ENCODE data around the gene SLC28A1.
A peak's percentile ranks its signal among the peaks of the same experiment; 100 is the strongest.
"Not testable (repeated sequence)": the region's sequence is repeated elsewhere in the genome, so short reads cannot be mapped to it uniquely, and the experiment has no call there.

The SLC28A1 gene

GRCh38 chr15:84973492-84974460, 89.3 kb downstream of the SLC28A1 start:
- DNase-seq (ENCODE audit: low spot score): no peak

GRCh38 chr15:84975871-84976351, 91.4 kb downstream of the SLC28A1 start:
- DNase-seq (ENCODE audit: low spot score): no peak

DNA sequence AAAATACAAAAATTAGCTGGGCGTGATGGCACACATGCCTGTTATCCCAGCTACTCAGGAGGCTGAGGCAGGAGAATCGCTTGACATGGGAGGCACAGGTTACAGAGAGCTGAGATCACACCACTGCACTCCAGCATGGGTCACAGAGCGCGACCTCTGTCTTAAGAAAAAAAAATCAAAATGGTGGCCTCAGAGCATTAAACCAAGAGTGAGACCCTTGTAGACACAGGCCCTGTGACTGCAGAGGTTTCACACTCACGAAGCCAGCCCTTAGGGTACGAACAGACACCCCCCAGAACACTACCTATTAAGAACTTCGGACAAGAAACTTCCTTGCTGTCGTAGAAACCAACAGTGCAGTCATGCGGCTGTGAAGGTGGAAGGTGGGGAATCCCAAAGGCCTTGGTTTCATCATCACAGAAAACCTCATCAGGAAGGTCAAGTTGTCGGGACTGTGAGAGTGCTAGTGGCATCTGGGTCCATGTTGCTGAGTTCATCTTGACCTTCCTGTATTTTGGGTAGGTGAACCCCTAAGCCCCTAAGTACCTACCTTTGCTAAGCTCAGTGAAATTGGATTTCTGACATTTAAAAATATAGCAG, 92.4 kb downstream of the SLC28A1 start:
- DNase-seq (ENCODE audit: low spot score): no peak

DNA sequence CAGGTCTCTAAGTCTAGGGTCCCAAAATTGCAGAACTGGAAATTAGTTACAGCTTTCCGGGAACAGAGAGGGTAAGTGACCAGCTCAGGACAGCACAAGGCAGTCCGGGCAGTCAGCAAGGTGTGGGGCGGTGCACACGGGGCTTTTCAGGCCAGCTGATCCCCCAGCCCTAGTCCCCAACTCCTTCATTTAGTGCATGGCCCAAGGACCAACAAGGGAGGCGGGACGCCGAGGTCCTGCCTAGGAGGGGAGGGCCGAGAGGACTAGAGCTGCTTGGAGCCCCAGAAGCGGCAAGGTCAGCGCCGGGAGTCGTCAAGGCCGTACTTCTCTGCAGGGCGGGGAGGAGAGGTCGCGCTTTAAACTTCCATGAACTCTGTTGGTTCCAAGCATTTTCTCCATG, 95.2 kb downstream of the SLC28A1 start:
- DNase-seq (ENCODE audit: low spot score): no peak

DNA sequence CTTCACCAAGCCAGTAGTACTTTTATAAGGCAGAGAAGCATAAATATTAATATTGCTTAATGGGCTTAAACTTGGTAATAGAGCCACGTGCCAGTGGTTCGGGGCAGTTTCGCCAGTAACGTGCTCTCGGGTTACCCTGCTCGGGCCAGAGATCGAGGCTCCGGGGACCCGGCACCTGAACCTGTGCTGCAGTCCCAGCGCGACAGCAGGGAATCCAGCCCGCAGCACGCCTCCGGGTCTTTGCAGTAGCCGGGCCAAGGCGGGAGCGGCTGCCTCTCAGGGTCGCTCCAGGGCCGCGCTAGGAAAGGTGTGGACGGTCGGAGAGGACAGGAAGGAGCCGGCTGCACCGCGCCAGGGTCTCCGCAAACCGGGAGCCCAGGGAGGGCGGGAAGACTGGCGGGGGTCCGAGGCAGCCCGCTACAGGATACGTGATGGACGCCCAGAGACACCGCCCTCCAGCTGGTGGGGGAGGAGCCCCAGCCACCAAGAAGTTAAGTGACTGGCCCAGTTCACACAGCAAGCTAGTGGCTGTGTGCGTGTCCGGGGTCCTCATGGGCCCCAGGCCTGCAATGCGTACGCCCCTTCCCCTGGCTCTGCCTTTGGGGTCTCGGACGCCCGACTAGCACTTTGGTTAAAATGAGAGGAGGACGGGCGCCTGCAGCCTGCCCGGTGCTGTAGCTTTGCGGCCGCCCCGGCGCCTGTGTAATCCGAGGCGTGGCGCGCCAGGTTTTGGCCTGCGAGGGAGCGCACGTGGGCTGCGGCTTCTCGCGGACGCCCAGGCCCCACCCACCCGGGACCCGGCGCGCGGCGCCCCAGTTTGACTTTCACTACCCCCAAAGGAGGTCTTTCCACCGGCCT, 96.0 kb downstream of the SLC28A1 start:
- peak; percentile 88 for DNase-seq (ENCODE audit: low spot score)

GRCh38 chr15:84981054-84981710, 96.7 kb downstream of the SLC28A1 start:
- peak; percentile 98 for DNase-seq (ENCODE audit: low spot score)

- DNase-seq (ENCODE audit: low spot score): peak; percentile 45
Measured at GRCh38 chr15:84981711-84982300, 97.3 kb downstream of the SLC28A1 start, which contains the start of gene PDE8A. Gene PDE8A, plus strand, starts transcription at chr15:84981856. Its CDS starts 307 bp downstream, at chr15:84982163.

DNA sequence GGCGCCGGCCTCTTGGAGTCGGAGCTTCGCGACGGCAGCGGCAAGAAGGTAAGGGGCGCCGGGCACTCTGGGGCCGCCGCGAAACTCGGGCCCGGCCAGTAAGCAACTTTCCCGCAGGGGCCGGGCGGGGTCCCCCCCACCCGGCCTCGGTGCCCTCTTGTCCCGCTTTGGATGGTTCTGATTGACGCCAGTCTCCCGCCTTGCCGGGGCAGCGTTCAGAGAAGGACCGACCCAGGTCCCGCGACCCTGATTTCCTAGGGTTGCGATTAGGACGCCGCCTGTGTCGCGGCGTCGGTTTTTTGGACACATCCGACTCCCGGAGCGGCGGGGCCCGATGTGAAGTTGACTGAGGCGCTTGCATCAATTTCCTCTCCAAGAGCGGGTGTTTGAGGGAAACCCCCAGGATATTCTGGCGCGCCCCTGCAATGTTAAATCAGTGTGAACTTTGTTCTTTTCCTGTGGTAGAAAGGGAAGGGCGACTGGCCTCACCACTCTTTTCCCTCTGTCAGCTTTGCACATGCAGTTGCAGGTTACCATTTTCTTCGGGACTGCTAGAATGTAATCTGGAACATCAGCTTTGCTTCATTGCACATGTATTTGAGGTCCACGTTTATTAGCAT, 97.9 kb downstream of the SLC28A1 start:
- peak; percentile 27 for DNase-seq (ENCODE audit: low spot score)

GRCh38 chr15:84983294-84983693, 98.8 kb downstream of the SLC28A1 start:
- DNase-seq (ENCODE audit: low spot score): no peak

DNA sequence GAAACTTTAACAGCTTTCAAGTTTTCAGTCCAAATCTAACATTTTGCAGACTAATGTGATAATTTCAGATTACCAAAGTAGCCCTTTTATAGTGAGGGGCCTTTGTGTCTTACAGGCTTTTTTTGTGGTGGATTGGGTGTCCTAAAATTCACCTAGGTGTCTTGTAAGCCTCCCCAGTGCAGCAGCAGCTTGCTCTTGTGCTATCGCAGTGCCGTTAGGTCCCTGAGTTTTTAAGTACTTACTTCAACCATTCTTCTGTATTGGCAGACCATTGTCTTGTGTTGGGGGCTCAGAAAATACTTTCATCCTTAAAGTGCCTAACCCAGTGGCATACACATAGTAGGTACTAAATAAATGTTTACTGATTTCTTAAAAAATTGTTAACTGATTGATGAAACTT, 99.2 kb downstream of the SLC28A1 start:
- DNase-seq (ENCODE audit: low spot score): no peak

- no peak for DNase-seq (ENCODE audit: low spot score)
Measured at GRCh38 chr15:84985158-84985557, 100.7 kb downstream of the SLC28A1 start.

DNA sequence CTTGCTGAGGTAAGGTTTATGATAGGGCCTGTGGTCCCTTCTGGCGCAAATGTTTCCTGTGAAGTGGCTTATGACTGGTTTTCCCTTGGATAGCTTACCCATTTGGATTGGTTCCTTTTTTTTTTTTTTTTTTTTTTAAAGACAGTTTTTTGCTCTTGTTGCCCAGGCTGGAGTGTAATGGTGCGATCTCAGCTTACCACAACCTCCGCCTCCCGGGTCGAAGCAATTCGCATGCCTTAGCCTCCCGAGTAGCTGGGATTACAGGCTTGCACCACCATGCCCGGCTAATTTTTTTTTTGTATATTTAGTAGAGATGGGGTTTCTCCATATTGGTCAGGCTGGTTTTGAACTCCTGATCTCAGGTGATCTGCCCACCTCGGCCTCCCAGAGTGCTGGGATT, 102.9 kb downstream of the SLC28A1 start:
- DNase-seq (ENCODE audit: low spot score): not testable (repeated sequence)

DNA sequence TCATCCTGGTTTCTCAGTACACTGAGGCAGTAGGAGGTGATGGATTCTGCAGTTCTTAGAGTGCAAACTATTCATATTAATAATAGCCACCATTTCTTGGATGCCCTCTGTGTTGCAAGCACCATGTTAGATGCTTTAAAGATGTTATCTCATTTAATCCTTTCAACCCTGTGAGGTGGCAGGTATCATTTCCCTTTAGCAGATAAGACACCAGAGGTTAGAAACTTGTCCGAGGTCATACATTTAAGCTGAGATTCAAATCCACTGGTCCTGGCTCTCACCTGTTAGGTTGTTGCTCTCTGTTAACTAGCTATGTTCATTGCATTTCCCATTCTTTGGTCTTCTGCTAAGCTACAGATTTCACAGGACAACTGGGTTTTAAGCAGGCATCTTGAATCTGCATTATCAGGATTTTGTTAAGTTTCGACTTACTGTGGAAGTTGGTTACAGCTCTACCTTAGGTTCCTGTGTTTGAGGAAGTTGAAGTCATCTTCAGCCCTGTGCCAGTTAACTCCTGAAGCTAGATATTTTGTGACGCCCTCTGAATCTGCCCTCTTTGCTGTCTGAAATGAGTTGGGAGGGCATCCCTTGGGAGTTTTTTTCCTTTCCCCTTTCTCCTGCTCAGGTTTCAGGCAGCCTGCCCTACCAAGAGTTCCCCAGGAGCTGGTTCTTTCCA, 103.6 kb downstream of the SLC28A1 start:
- DNase-seq (ENCODE audit: low spot score): no peak

- no peak for DNase-seq (ENCODE audit: low spot score)
Measured at GRCh38 chr15:84988909-84989644, 104.6 kb downstream of the SLC28A1 start.

- no peak for DNase-seq (ENCODE audit: low spot score)
Measured at GRCh38 chr15:84990507-84990906, 106.0 kb downstream of the SLC28A1 start.

- DNase-seq (ENCODE audit: low spot score): no peak
Measured at GRCh38 chr15:84991014-84991712, 106.7 kb downstream of the SLC28A1 start.

DNA sequence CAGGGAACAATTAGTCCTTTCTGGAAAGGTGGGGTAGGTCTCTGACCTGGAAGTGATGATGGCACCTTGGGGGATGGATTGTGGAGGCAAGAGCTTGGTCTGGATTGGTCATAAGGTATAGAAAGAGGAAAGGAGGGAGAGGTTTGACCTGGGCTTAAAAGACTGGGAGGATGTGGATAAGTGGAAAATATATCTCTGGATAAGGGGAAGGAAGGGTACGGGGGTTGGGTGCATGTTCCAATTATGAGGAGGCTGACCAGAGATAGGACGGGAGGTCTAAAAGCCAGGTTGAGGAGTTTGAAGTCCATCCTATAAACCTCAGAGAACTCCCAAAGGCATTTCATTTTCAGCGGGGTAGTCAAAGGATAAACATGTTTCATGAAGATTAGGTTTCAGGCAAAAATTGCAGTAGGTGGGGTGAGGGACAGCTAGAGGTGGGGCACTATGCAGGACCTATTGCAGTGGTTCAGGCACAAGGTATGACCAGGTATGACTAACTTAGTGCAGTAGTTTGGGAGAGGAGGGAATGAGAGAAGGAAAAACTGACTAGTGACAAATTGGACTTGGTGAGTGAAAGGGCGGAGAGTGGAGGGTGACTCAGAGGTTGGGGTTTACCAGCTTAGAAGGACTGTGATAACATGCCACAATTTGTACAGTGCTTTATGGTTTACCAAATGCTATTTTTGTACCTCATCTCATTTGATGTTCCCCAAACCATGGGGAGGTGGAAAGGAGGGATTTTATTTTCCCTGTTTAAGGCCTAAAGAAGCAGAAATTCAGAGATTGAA, 107.9 kb downstream of the SLC28A1 start:
- DNase-seq (ENCODE audit: low spot score): peak; percentile 87

All from LoVo (cell line).